Suprapubic skin (tissue), 4 donors: ENCODE measurements around the gene SCYGR2.

Source experiments
- CTCF ChIP-seq, 2 donors: fragments of 200-600 bp in 1 of 2; fragments of 450-650 bp in 1 of 2; sonication (generic) in 1 of 2; IDR thresholded peaks; one replicate each; pipeline ENCODE4 v1.5.1; 2016 to 2019; ENCODE audit warnings: antibody characterized with exemption in 2 of 2, mild to moderate bottlenecking in 1 of 2, moderate library complexity in 1 of 2
- EP300 ChIP-seq: sonication (generic); formaldehyde crosslinking; IDR thresholded peaks from one replicate; pipeline ENCODE4 v1.6.1; 2017; ENCODE audit warnings: antibody characterized with exemption
- POLR2A ChIP-seq, 2 donors: fragments of 450-650 bp; IDR thresholded peaks; one replicate each; pipeline ENCODE4 v1.6.1; 2017; ENCODE audit warnings: antibody characterized with exemption in 2 of 2, mild to moderate bottlenecking in 2 of 2, moderate library complexity in 2 of 2
- POLR2AphosphoS5 ChIP-seq, 3 donors: sonication (generic); formaldehyde crosslinking; IDR thresholded peaks; one replicate each; pipeline ENCODE4 v1.6.1; 2017; ENCODE audit warnings: antibody characterized with exemption in 3 of 3

- TF ChIP-seq CTCF (IDR thresholded peaks at IDR 0.05) (no peak), POLR2AphosphoS5 (IDR thresholded peaks at IDR 0.05) (no peak), POLR2A (IDR thresholded peaks at IDR 0.05) (no peak), EP300 (no peak)
Observed at GRCh38 chr2:227582369-227582768, 16.3 kb upstream of the SCYGR2 start.
